Femur (tissue), 1 donor: ENCODE results near the gene PTPRN2.
A peak's percentile ranks its signal among the peaks of the same experiment; 100 is the strongest.
"Not testable (repeated sequence)": the region's sequence is repeated elsewhere in the genome, so short reads cannot be mapped to it uniquely, and the experiment has no call there.

Experiments
- DNase-seq: peaks from one replicate; pipeline ENCODE4 v3.0.0-alpha.2; 2017

The PTPRN2 gene

DNA sequence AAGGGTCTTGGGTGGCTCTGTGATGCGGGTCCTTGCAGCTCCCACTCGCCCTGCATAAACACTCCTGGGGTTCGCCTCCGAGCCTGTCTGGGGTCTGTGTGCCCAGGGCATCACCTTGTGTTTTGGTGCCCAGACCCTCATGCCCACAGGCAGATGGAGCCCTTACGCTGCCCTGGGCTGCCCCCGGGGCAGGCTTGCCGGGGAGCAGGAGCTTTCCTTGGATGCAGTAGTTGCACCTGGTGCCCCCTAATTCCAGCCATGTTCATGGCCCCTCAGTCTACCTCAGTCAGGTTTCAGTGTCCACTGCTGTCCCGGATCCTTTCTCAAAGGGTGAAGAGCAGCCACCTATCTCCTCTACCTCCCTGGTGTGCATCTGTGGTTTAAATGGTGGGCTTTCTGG lies 396.0 kb downstream of the PTPRN2 start:
- no peak for DNase-seq

DNA sequence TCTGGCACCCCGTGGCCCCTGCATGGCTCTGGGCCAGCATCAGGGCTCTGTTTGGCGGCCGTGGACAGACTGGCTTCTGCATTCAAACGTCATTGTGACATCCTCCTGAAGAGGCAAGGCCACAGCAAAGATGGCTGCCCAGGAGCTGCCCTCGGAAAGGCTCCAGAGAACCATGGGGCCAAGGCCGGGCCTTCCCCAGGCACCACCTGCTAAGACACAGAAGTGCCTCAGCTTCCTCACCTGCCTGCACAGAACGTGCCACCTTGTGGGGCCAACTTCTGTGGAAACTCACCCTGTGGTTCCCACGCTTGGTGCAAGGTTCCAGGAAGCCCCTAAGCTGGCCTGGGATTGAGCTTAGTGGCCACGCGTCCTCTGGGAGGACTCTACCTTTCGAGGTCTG lies 396.9 kb downstream of the PTPRN2 start:
- no peak for DNase-seq

DNA sequence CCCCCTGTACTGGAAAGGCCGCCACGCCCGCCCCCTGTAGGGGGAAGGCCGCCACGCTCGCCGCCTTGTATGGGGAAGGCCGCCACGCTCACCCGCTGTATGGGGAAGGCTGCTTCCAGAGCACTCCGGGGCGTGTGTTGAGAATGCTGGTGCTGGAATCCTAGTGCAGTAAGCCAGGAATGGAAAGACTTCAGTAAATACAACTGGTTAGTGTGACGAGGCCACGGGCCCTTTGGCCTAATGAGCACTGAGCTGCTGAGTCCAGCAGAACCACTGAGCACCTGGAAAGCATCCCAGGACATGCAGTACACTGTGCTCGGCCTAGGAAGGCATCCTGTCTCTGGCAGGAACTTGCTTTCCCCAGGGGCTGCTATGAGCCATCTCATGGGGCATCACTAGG lies 398.9 kb downstream of the PTPRN2 start:
- no peak for DNase-seq

DNA sequence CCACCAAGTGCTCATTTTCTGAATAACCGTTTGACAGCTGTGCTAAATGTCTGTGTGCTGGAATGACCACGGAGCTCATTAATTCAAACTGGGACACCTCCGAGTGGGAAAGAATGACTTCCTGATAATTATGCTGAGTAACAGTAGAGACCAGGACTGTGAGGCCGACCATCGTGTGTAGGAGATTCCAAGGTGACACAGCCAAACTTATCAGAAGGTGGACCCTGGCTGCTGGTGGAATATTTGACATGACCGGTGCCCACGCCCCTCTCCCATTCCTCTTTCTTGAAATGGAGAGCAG lies 400.0 kb downstream of the PTPRN2 start:
- no peak for DNase-seq

DNA sequence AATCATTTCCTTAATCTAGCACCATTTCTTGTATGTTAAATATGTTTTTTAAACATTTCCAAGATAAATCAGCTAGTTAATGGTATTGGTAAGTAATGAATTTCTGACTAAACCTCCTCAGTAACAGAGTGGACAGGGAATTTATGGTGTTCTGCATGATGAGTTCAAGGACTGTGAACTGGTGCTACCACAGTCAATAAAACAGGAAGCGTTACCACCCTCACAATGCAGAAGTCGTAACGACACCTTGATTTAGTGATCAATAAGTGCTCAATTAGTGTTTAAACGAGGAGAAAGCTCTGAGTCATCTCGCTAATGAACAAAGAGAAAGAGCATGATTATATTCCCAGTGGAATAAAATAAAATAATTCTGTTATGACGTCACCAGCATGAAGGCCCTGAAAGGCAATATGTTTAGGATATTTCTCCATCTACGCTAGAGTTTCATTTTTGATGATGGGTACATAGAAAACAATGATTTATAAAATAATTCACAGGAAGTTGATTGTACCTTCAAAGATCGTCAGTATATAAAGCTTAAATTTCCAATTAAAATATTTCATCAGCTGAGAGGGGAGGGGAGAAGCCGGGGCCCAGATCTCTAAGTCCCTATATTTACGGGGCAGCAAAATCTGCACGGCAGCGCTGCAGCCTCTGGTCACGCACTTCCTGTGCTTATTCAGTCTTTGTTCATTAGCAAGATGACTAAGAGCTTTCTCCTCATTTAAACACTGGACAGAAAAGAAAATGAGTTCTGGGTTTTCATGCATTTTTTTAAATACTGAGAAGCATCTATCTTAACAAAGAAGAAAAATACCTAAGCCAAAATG lies 400.5 kb downstream of the PTPRN2 start:
- no peak for DNase-seq

DNA sequence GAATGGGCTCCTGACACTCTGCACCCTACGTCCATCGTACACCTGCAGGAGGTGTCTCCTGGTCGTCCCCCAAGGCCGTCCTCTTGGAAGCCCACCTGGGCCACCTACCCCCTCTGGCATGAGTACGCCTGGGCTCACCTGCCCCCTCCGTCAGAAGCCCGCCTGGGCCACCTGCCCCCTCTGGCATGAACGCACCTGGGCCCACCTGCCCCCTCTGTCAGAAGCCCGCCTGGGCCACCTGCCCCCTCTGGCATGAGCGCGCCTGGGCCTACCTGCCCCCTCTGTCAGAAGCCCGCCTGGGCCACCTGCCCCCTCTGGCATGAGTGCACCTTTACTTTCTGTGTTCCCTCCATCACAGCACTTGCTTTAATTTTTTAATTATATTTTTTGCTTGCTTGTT lies 401.2 kb downstream of the PTPRN2 start:
- DNase-seq, result no peak

DNA sequence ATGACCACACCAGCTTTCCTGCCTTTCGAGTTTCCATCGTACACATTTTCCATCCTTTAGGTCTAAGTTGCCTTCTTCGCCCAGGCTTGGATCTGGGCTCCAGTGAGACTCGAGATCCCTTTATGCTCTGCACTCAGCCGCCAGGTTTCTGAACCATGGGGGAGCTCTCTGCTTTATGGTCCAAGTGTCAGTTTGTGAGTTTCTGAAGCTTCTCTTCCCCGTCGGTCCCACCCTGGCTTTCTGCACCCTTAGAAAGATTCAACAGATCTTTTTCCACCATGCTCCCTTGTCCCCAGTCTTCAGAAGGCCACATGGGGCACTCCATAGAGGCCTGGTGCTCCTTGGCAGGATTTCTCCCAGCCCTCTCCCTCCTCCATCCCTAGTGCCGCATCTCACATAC lies 402.0 kb downstream of the PTPRN2 start:
- DNase-seq, result no peak

DNA sequence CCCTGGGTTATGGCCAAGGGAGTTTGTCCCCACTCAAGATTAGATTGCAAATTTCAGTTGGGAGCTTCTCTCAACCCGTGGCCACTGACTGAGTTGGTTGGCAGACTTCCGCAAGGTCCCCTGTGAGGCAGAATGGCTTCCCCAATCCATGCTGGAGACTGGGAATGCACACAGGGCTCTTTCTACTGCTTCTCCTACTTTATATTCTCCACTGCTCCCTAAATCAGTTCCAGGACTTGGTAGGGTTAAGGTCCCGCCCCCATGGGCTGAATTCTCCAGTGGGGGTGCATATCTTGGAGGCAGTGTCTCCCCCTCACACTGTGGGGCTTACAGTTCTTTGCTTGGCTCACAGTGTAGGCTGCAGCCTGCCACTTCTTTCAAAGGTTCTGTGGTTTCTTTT lies 404.2 kb downstream of the PTPRN2 start:
- DNase-seq, result no peak

DNA sequence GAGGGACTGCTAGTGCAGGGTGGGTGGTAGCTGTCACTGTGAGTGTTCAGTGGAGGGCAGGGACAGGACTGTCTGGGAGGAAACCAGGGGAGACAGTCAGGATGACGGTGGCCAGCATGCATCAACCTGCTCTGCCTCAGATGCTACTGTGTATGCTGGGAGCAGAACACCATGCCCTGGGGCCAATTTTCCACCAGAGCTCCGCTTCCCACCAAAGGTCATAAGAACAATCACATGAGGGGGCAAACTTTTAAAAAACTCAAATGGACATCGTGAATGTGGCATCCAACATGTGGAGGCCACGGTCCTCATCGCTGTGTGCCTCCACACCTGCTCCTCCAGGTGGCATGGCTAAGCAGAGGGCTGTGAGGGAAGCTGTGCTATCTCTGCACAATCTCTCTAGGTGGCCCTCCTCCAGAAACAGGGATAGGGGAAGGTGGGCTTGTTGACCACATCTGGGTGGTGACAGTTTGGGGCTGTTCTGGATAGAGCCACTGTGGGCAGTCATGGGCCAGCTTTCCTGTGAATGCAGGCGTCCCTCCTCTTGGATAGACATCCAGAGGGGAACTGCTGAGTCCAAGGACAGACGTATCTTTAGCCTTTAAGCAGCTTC lies 411.0 kb downstream of the PTPRN2 start:
- DNase-seq, result no peak

DNA sequence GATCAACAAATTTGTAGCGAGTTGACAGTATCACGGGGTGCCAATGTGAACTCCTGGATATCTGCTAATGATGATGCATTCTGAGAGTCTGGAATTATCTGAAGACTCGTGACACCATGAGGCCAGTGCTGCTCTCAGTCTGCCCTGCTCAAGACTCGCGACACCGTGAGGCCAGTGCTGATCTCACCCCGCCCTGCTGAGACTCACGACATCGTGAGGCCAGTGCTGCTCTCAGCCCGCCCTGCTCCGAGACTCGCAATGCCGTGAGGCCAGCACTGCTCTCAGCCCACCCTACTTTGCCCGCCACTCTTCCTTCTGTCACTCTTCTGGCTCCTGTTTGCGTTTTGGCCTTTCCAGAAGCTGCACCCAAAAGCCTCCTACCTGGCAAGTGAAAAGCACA lies 411.8 kb downstream of the PTPRN2 start:
- DNase-seq, result no peak

DNA sequence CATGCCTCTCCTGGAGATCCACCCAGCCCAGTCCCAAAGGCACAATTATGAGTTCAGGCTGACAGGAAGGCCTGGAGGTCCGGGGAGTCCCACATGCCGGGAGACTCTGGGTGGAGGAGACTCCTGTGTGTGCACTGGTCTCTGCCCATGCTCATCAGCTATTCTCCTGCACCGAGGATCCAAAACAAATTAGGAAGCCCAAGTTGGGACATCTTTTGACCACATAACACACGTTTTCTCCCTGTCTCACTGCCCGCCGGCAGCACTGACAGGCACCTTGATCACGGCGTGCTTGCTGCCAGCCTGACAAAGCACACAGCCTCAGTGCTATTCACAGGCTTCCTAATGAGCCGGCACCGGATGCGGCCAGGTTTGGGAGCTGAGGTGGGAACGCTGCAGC lies 412.7 kb downstream of the PTPRN2 start:
- no peak for DNase-seq

DNA sequence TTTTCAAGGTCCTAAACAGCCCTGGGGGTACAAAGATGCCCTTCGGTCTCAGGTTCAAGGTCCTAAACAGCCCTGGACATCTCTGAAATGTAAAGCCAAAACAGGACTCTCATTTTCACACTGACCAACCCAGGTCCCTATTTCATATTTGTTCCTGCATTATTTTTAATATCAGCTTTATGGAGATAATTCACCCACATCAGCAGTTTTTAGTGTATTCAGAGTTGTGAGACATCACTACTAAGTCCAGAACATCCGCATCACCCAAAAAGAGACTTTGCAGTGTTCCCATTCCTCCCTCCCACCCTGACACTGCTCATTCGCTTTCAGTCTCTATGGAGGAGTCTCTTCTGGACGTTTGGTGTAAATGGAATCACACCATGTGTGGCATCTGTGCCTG lies 420.2 kb downstream of the PTPRN2 start:
- no peak for DNase-seq

DNA sequence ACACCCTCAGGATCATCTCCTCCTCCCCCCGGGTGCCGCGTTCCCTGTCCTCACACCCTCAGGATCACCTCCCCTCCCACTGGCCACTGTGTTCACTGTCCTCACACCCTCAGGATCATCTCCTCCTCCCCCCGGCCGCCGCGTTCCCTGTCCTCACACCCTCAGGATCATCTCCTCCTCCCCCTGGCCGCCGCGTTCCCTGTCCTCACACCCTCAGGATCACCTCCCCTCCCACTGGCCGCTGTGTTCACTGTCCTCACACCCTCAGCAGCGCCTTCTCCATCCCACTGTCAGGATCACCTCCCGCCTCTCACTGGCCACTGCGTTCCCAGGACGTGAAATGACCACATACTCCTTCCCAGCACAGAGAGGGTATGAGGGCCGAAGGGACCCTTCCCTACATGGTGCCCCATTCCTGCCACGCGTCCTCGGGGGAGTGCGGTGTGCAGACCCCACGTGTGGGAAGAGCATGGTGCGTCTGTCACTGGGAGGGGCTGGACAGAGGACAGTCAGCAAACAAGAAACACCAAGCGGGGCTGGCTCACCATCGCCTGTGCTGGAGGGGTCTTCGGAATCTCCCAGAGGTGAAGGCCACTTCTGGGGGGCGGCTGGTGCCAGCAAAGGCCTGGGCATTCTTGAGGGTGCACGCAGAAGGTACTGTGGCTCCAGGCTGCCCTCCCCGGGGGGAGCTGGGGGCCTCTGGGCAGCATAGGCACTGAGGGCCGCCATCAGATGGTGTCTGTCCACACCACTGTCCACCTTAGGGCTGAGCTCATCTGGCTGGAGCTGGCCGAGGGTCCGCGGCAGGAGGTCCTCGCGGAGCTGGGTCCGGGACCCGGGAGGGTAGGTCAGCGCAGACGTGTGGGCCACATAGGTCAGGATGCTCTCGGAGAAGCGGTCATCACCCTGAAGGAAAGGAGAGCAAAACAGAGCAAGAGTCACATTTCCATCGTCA lies 421.0 kb downstream of the PTPRN2 start:
- no peak for DNase-seq

DNA sequence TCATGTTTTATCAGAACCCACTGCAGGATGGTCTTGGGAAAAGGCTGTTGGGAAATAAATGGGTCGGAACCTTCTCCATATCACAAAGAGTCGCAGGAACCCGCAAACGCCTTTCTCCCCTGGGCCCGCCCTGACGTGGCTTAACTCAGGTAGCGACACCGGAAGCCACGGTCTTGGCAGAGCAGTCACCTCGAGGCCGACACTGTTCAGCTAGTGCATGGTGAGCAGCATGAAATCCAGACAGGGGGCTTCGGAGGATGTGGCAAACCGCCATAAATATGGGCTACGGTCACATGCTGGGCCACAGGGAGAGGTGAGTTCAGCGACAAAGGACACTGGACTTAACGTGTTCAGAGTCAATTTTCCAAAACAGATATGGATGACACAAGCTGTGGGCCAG lies 421.9 kb downstream of the PTPRN2 start:
- DNase-seq, result no peak

DNA sequence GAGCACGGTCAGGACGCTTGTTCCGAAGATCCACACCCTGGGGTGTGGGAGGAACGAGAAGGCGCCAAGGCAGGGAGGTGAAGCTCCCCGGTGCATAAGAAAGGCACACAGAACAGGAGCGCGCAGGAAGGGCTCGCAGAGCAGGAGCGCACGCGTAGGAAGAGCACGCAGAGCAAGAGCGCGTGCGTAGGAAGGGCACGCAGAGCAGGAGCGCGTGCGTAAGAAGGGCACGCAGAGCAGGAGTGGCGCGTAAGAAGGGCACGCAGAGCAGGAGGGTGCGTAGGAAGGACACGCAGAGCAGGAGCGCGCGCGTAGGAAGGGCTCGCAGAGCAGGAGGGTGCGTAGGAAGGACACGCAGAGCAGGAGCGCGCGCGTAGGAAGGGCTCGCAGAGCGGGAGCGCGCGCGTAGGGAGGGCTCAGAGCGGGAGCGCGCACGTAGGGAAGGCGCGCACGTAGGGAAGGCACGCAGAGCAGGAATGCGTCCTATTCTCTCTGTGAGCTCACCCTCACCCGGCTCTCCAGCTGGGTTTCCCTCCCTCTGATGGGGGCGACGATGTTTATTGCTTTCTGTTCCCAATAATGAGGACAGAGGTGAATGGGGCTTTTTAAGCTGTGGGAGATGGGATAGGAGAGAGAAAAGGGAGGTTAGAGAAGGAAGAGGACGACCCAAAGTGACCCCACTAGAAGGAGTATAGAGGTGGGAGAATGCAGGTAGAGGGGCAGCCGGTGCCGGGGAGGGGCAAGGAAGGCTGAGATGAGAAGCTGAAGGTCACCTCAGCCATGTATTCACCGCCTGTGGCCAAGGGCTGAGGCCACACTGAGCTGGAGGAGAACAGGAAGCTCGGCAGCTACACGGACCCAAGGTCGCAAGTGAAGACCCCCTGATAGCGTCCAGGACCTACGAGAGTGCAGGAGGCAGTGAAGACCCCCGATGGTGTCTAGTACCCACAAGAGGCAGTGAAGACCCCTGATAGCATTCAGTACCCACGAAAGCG lies 423.2 kb downstream of the PTPRN2 start:
- no peak for DNase-seq

DNA sequence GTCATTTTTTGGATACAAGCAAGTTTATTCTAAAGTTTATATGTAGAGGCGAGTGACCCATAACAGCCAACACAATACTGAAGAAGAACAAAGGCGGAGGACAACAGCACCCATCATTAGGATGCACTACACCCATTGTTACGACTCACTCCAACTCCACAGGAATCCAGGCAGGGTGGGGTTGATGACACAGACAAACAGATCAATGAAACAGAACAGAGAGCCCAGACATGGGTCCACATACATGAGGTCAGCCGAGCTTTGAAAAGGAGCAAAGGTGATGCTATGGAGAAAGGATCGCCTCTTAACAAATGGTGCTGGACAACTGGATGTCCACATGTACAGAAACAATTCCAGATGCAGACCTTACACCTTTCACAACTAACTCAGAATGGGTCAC lies 426.4 kb downstream of the PTPRN2 start:
- no peak for DNase-seq

DNA sequence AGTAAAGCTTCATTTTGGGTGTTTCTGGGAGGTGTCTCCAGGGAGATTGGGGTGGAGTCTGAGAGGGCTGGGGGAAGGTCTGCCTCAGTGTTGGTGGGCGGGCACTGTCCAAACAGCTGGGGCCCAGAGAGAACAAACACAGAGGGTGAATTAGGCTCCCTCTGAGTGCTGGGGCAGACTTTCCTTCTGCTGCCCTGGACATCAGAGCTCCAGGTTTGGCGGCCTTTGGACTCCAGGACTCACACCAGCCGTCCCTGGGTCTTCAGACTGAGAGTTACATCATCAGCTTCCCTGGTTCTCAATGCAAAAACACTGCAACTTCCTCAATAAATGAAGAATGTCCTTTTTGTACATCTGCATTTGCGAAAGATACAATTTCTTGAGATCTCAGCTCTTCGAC lies 427.4 kb downstream of the PTPRN2 start:
- DNase-seq, result no peak

DNA sequence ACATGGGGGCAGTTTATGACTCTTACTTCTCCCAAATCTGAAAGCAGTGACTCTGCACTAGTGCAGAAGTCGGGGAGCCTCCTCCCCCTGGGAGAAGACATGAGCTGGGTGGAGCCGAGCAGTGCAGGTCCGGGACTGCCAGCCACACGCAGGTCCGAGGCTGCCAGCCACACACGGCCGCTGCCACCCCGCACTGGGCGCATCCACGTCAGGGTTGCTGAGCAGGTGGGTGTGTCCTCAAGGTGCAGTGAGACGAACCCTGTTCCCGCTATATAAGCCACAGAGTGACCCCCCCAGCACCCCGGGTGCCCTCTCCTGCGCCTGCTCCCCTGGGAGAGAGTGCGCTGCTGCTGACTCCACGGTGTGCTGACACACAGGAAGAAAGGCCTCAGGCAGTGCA lies 430.2 kb downstream of the PTPRN2 start:
- DNase-seq, result no peak

DNA sequence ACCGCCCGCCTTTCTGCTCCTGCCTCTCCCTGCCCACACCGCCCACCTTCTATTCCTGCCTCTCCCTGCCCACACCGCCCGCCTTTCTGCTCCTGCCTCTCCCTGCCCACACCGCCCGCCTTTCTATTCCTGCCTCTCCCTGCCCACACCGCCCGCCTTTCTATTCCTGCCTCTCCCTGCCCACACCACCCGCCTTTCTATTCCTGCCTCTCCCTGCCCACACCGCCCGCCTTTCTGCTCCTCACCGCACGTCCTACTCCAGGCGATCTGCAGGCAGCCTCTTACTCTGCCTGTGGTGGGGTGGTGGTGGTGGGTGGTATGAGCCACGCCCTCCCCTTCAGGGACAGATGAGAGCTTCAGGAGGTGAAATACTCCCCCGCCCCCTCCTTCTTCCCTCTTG lies 436.4 kb downstream of the PTPRN2 start:
- DNase-seq, result peak; percentile 52

DNA sequence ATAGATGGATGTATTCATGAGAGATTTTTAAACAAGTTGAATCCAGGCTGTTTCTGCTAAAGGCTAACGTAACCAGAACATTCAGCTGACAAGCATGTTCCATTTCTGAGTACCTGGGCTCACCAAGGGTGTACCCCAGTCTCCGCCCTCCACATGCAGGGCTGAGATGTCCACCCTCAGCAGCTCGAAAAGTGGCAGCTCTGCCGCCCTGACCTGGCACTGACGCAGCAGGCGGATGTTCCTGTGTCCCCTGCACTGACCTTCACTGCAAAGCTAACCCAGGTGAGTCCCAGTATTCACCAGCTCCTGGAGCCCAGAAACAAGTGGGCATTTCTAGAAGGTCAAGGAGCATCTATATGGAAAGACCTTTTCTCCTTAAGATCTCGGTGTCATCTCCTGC lies 437.4 kb downstream of the PTPRN2 start:
- DNase-seq, result no peak

DNA sequence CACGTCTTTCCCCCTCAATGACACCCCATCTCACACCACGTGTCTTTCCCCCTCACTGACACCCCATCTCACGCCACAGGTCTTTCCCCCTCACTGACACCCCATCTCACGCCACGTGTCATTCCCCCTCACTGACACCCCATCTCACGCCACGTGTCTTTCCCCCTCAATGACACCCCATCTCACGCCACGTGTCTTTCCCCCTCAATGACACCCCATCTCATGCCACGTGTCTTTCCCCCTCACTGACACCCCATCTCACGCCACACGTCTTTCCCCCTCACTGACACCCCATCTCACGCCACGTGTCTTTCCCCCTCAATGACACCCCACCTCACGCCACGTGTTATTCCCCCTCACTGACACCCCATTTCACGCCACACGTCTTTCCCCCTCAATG lies 440.2 kb downstream of the PTPRN2 start:
- DNase-seq, result not testable (repeated sequence)

DNA sequence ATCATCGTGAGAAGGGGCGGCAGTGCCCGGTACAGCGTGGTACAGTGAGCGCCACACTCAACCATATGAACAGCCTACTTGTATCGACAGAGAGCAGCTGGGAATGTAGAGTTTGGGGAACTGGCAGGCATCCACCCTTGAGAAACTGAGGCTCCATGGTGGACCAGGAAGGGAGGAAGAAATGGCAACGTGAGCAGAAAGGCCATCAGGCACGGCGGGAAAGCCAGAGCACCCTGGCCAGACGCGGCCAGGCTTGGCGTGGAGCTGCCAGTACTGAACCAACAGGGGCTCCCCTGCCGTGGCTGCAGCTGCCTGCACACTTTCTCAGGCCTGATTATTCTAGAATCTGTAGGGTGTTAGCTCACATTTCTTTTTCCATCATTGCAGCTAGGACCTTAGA lies 442.3 kb downstream of the PTPRN2 start:
- no peak for DNase-seq
